ENCODE measurements around the gene HEXIM1. TPM values are rescaled to one million over a fixed set of nuclear protein-coding genes. Genes with fewer than 3 reads are reported as not detected.

HEXIM1 gene
- total and polyA plus RNA-seq, 7 donors = 21.6 to 60.9 (median 41.0) TPM

DNA sequence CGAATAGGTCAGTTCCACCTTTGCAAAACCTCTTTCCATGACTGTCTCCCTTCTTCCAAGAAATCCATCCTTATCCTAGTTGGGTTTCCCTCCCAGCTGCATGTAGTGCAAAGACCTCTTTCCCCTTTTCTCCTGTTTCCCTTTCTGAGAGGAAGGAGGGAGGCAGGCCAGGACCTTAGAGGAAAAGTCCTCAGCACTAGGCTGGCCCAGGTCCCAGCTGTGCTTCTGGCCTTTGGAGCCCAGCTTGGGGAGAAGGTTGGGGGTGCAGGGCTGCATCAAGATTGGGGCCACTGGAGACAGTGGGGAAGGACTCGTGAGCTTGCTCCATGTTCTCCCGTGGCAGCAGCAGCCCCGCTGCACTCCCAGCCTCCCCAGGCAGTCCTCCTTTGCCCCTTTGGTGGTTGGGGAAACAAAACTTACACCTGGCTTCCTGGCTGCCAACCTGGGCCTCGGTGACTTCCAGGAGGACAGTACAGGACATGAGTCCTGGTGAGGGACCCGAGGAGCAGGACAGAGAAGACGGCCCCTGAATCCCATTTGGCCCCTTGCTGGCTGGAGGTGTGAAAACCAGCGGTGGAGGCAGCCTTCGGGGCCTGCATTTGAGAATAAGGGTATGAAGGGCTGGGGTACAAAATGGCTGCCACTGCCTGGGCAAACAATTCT is 13.9 kb downstream of the HEXIM1 start:
- 58 to 66% methylated on average over 9 of the region's 9 CpGs for WGBS, 2 donors
- intact Hi-C loops (cut with DNase I) = loop anchor here (5.0 kb wide), 1 partner anchor 35 kb away; no protein-coding TSS in a partner anchor
- TF ChIP-seq EP300 (IDR thresholded peaks at IDR 0.05) (no peak), POLR2A (IDR thresholded peaks at IDR 0.05) (no peak), CTCF (IDR thresholded peaks at IDR 0.05) (no peak), POLR2AphosphoS5 (IDR thresholded peaks at IDR 0.05) (no peak)
- H3K27ac ChIP-seq = peak overlapping the region; percentile 68 to 99 (median 99)
- DNase-seq = peak; percentile 73
- H3K4me3 ChIP-seq = peak overlapping the region; percentile 2 to 88 (median 56)
- no peaks in the 10 kb centered on the region for H3K9me3 ChIP-seq
- peaks cover 0 to 44% (median 40%) of the 10 kb centered on the region in 4 donors for H3K4me1 ChIP-seq
- H3K27me3 ChIP-seq = no peaks in the 10 kb centered on the region
- no peaks in the 10 kb centered on the region for H3K36me3 ChIP-seq

- intact Hi-C loops (cut with DNase I) = loop anchor here (5.0 kb wide), 1 partner anchor 32 kb away; no protein-coding TSS in a partner anchor
- no peaks in the 10 kb centered on the region for H3K27me3 ChIP-seq
- no peaks in the 10 kb centered on the region for H3K9me3 ChIP-seq
- H3K27ac ChIP-seq = no peak overlapping the region
- no peak overlapping the region for H3K4me3 ChIP-seq
- DNase-seq = no peak
- 94 to 96% methylated on average over 7 of the region's 7 CpGs for WGBS, 2 donors
- H3K36me3 ChIP-seq = peaks cover 0 to 4% (median 0%) of the 10 kb centered on the region in 4 donors
- TF ChIP-seq POLR2A (IDR thresholded peaks at IDR 0.05) (no peak), EP300 (IDR thresholded peaks at IDR 0.05) (no peak), POLR2AphosphoS5 (IDR thresholded peaks at IDR 0.05) (no peak), CTCF (IDR thresholded peaks at IDR 0.05) (no peak)
- peaks cover 0 to 17% (median 13%) of the 10 kb centered on the region in 4 donors for H3K4me1 ChIP-seq
These were observed 16.5 kb downstream of the HEXIM1 start for GRCh38 chr17:45164734-45165269.

DNA sequence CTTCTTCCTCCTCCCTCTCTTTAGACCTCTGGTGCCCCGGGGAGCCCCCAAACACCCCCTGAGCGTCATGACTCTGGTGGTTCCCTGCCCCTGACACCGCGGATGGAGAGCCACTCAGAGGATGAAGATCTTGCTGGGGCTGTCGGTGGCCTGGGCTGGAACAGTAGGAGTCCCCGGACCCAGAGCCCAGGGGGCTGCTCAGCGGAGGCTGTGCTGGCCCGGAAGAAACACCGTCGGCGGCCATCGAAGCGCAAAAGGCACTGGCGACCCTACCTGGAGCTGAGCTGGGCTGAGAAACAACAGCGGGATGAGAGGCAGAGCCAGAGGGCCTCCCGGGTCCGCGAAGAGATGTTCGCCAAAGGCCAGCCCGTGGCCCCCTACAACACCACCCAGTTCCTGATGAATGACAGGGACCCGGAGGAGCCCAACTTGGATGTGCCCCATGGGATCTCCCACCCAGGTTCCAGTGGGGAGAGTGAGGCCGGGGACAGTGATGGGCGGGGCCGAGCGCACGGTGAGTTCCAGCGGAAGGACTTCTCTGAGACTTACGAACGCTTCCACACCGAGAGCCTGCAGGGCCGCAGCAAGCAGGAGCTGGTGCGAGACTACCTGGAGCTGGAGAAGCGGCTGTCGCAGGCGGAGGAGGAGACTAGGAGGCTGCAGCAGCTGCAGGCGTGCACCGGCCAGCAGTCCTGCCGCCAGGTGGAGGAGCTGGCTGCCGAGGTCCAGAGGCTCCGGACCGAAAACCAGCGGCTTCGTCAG is 20.9 kb downstream of the HEXIM1 start:
- H3K4me3 ChIP-seq = no peak overlapping the region
- intact Hi-C loops (cut with DNase I) = no loop called here
- 96% methylated on average over 43 of the region's 43 CpGs for WGBS, 2 donors
- no peak for TF ChIP-seq EP300 (IDR thresholded peaks at IDR 0.05)
- no peak for TF ChIP-seq POLR2A (IDR thresholded peaks at IDR 0.05)
- TF ChIP-seq POLR2AphosphoS5 (IDR thresholded peaks at IDR 0.05) = no peak
- no peak for TF ChIP-seq CTCF (IDR thresholded peaks at IDR 0.05)
- peaks cover 0 to 40% (median 34%) of the 10 kb centered on the region in 4 donors for H3K4me1 ChIP-seq
- H3K9me3 ChIP-seq = no peaks in the 10 kb centered on the region
- DNase-seq = no peak
- H3K36me3 ChIP-seq = peaks cover 0 to 4% (median 0%) of the 10 kb centered on the region in 4 donors
- H3K27ac ChIP-seq = no peak overlapping the region
- H3K27me3 ChIP-seq = no peaks in the 10 kb centered on the region

GRCh38 chr17:45170280-45170930 is 22.1 kb downstream of the HEXIM1 start:
- no peaks in the 10 kb centered on the region for H3K27me3 ChIP-seq
- no peak overlapping the region for H3K4me3 ChIP-seq
- no peak for DNase-seq
- H3K4me1 ChIP-seq = peaks cover 0 to 40% (median 34%) of the 10 kb centered on the region in 4 donors
- 89 to 93% methylated on average over 12 of the region's 12 CpGs for WGBS, 2 donors
- no peaks in the 10 kb centered on the region for H3K9me3 ChIP-seq
- intact Hi-C loops (cut with DNase I) = no loop called here
- TF ChIP-seq EP300 (IDR thresholded peaks at IDR 0.05) (no peak), POLR2AphosphoS5 (IDR thresholded peaks at IDR 0.05) (no peak), CTCF (IDR thresholded peaks at IDR 0.05) (no peak), POLR2A (IDR thresholded peaks at IDR 0.05) (no peak)
- peaks cover 0 to 4% (median 0%) of the 10 kb centered on the region in 4 donors for H3K36me3 ChIP-seq
- peak overlapping the region; percentile 84 to 98 (median 92) for H3K27ac ChIP-seq
